ENCODE data around the gene TENM3. TPM values are rescaled to one million over a fixed set of nuclear protein-coding genes. Genes with fewer than 3 reads are reported as not detected.

TENM3 gene
- total and polyA plus RNA-seq, 2 donors (not counting 3 experiments of a cell fraction or from before 2014, with no cell fraction given): 3.2 to 6.2 TPM

- Histone ChIP-seq H3K36me3 (ENCODE audit: control insufficient read depth in 2 of 2, extremely low read depth in 1 of 2, insufficient read depth in 2 of 2, low read length in 2 of 2) (no peaks in the 10 kb centered on the region), H3K27me3 (ENCODE audit: control insufficient read depth in 2 of 2, insufficient read depth in 2 of 2, low read length in 2 of 2) (no peaks in the 10 kb centered on the region), H2AFZ (ENCODE audit: low read depth, low read length) (no peak overlapping the region), H4K20me1 (replicated peaks; ENCODE audit: control insufficient read depth, extremely low read depth, insufficient read depth, low read length) (no peaks in the 10 kb centered on the region), H3K9me3 (replicated peaks; ENCODE audit: control insufficient read depth, insufficient read depth, low read length) (no peaks in the 10 kb centered on the region), H3K27ac (ENCODE audit: insufficient read depth, low read depth, low read length) (no peak overlapping the region), H3K4me1 (ENCODE audit: control insufficient read depth, extremely low read depth, insufficient read depth, low read length) (no peaks in the 10 kb centered on the region), H3K4me3 (replicated peaks in 1 of 3; ENCODE audit: insufficient read depth in 1 of 3, low read depth in 1 of 3, low read length in 3 of 3) (no peak overlapping the region), H3K9me1 (replicated peaks; ENCODE audit: control insufficient read depth, extremely low read depth, insufficient read depth, low read length) (no peaks in the 10 kb centered on the region), H3K9ac (replicated peaks; ENCODE audit: extremely low read depth, insufficient read depth, low read length) (no peak overlapping the region), H3K4me2 (ENCODE audit: insufficient read depth, low read length) (no peak overlapping the region), H3K79me2 (ENCODE audit: control insufficient read depth, insufficient read depth, low read length) (no peaks in the 10 kb centered on the region)
- ChIA-PET POLR2A (no interaction called here), CTCF (no interaction called here)
- dilution Hi-C loops (cut with MboI; ENCODE audit: extremely low pct_ligation_motif_present, low sequenced_read_pairs): no loop called here
- FAIRE-seq (no peak), DNase-seq (ENCODE audit: low read depth, low spot score) (no peak)
- intact Hi-C loops (cut with micrococcal nuclease): no loop called here
- no peak for TF ChIP-seq MYC (IDR thresholded peaks at IDR 0.05; ENCODE audit: low read depth, low read length)
- no peak for TF ChIP-seq POLR2A (IDR thresholded peaks at IDR 0.05; ENCODE audit: low read depth, low read length)
- TF ChIP-seq JUN (IDR thresholded peaks at IDR 0.05; ENCODE audit: borderline replicate concordance, insufficient read depth, insufficient read length, low read depth): no peak
- TF ChIP-seq CTCF (IDR thresholded peaks at IDR 0.05; ENCODE audit: extremely low read depth in 1 of 2, insufficient read depth in 1 of 2, low read depth in 1 of 2, low read length in 2 of 2): no peak
- TF ChIP-seq FOS (IDR thresholded peaks at IDR 0.05; ENCODE audit: borderline replicate concordance, insufficient read depth, low read length): no peak
- no peak for TF ChIP-seq POLR2AphosphoS5 (IDR thresholded peaks at IDR 0.05; ENCODE audit: insufficient read depth, low read depth, low read length)
- no TSS peak for BruUV-seq (replicated peaks)
Observed at GRCh38 chr4:182221987-182222386, 21.2 kb upstream of the TENM3 start.

DNA sequence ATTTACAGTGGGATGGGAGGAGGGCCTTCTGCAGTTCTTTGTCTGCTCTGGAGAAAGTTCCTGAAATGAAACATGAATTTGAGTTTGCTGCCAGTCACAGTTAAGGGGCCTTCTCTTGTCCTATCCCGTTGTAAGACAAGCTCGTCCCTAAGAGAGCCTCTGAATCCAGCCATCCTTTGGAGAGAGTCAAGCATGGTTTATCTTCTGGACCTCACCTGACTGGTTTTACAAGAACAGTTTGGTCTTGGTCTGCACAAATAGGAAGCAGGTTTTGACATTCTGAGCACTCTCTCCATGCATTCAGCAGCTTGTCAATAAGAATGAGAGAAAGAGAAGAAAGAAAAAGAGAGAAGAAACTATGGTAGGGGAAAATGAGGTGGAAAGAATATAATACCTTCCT, 20.4 kb upstream of the TENM3 start:
- H3K4me1 ChIP-seq (ENCODE audit: control insufficient read depth, extremely low read depth, insufficient read depth, low read length): no peaks in the 10 kb centered on the region
- H3K79me2 ChIP-seq (ENCODE audit: control insufficient read depth, insufficient read depth, low read length): no peaks in the 10 kb centered on the region
- H3K9ac ChIP-seq (replicated peaks; ENCODE audit: extremely low read depth, insufficient read depth, low read length): no peak overlapping the region
- POLR2A ChIA-PET: no interaction called here
- H3K27me3 ChIP-seq (ENCODE audit: control insufficient read depth in 2 of 2, insufficient read depth in 2 of 2, low read length in 2 of 2): no peaks in the 10 kb centered on the region
- TF ChIP-seq EZH2 (IDR thresholded peaks at IDR 0.05; ENCODE audit: borderline replicate concordance, low read depth, low read length, severe bottlenecking) (no peak), POLR2AphosphoS5 (IDR thresholded peaks at IDR 0.05; ENCODE audit: insufficient read depth, low read depth, low read length) (no peak), GATA2 (IDR thresholded peaks at IDR 0.05; ENCODE audit: insufficient read depth, insufficient read length, low read depth, low read length) (no peak), CTCF (IDR thresholded peaks at IDR 0.05; ENCODE audit: extremely low read depth in 1 of 2, insufficient read depth in 1 of 2, low read depth in 1 of 2, low read length in 2 of 2) (no peak), MAX (IDR thresholded peaks at IDR 0.05; ENCODE audit: insufficient read depth, insufficient read length) (no peak), FOS (IDR thresholded peaks at IDR 0.05; ENCODE audit: borderline replicate concordance, insufficient read depth, low read length) (no peak), JUN (IDR thresholded peaks at IDR 0.05; ENCODE audit: borderline replicate concordance, insufficient read depth, insufficient read length, low read depth) (no peak), MYC (IDR thresholded peaks at IDR 0.05; ENCODE audit: low read depth, low read length) (no peak)
- H3K36me3 ChIP-seq (ENCODE audit: control insufficient read depth in 2 of 2, extremely low read depth in 1 of 2, insufficient read depth in 2 of 2, low read length in 2 of 2): no peaks in the 10 kb centered on the region
- H3K9me1 ChIP-seq (replicated peaks; ENCODE audit: control insufficient read depth, extremely low read depth, insufficient read depth, low read length): no peaks in the 10 kb centered on the region
- H3K9me3 ChIP-seq (replicated peaks; ENCODE audit: control insufficient read depth, insufficient read depth, low read length): peaks cover 2% of the 10 kb centered on the region
- H4K20me1 ChIP-seq (replicated peaks; ENCODE audit: control insufficient read depth, extremely low read depth, insufficient read depth, low read length): no peaks in the 10 kb centered on the region
- CTCF ChIA-PET: no interaction called here
- H3K4me3 ChIP-seq (replicated peaks in 1 of 3; ENCODE audit: insufficient read depth in 1 of 3, low read depth in 1 of 3, low read length in 3 of 3): no peak overlapping the region
- dilution Hi-C loops (cut with MboI; ENCODE audit: extremely low pct_ligation_motif_present, low sequenced_read_pairs) (no loop called here), intact Hi-C loops (cut with micrococcal nuclease) (no loop called here)
- H2AFZ ChIP-seq (ENCODE audit: low read depth, low read length): no peak overlapping the region
- no peak for FAIRE-seq
- DNase-seq (ENCODE audit: low read depth, low spot score): no peak
- H3K4me2 ChIP-seq (ENCODE audit: insufficient read depth, low read length): no peak overlapping the region
- BruUV-seq (replicated peaks): no TSS peak
- no peak overlapping the region for H3K27ac ChIP-seq (ENCODE audit: insufficient read depth, low read depth, low read length)
